Thyroid gland (tissue), 4 donors: Measurements from ENCODE around the gene C5AR2. TPM values are rescaled to one million over a fixed set of nuclear protein-coding genes. Genes with fewer than 3 reads are reported as not detected.
"Not testable (repeated sequence)": the region's sequence is repeated elsewhere in the genome, so short reads cannot be mapped to it uniquely, and the experiment has no call there.

Source experiments
- DNase-seq, 2 donors: peaks; one replicate each; pipeline ENCODE4 v3.0.0-alpha.2; 2019
- H3K27ac ChIP-seq, 3 donors: fragments of 200-600 bp; sonication (generic); 1 replicate in 2 of 3; 2 replicates in 1 of 3; pipeline ENCODE4 v1.5.1; 2016 to 2019; ENCODE audit warnings: mild to moderate bottlenecking in 1 of 3, moderate library complexity in 1 of 3
- H3K27me3 ChIP-seq: fragments of 200-600 bp; sonication (generic); one replicate; pipeline ENCODE4 v1.5.1; 2019
- H3K36me3 ChIP-seq, 2 donors: fragments of 200-600 bp; sonication (generic); one replicate each; pipeline ENCODE4 v1.5.1; 2016 to 2019
- H3K4me1 ChIP-seq, 2 donors: fragments of 200-600 bp; sonication (generic); one replicate each; pipeline ENCODE4 v1.5.1; 2017 to 2019
- H3K4me3 ChIP-seq, 3 donors: fragments of 200-600 bp; sonication (generic); replicated peaks in 1 of 3; 1 replicate in 2 of 3; 2 replicates in 1 of 3; pipeline ENCODE4 v1.5.1; 2016; ENCODE audit warnings: mild to moderate bottlenecking in 1 of 3
- H3K9me3 ChIP-seq: fragments of 200-600 bp; sonication (generic); one replicate; pipeline ENCODE4 v1.5.1; 2017
- CTCF ChIP-seq, 6 experiments: fragments of 200-600 bp in 3 of 6; fragments of 450-650 bp in 3 of 6; sonication (generic) in 3 of 6; IDR thresholded peaks; one replicate each; pipeline ENCODE4 v1.5.1; 2016 to 2019; ENCODE audit warnings: antibody characterized with exemption in 6 of 6, mild to moderate bottlenecking in 2 of 6, inconsistent platforms in 1 of 6, moderate library complexity in 1 of 6
- POLR2A ChIP-seq, 2 donors: fragments of 450-650 bp; IDR thresholded peaks; one replicate each; pipeline ENCODE4 v1.6.1; 2017; ENCODE audit warnings: antibody characterized with exemption in 2 of 2, mild to moderate bottlenecking in 2 of 2, moderate library complexity in 1 of 2
- WGBS, 2 donors: methylation state at CpG; one replicate each; pipeline ENCODE4 v1.1.5; 2017; 5-methylcytosine and 5-hydroxymethylcytosine counted together
- intact Hi-C: fragments of 100-400 bp; cut with DNase I; formaldehyde crosslinking; loops from one replicate; pipeline ENCODE4 v1.15.1; 2023
- total RNA-seq, 4 donors: library from RNA; depleted of rRNA; stranded (reverse); fragments of >200 nt; gene quantifications; one replicate each; pipeline ENCODE4 v1.2.3, GENCODE V29; 2016

C5AR2 gene
- 1 to 10 TPM in 2 of 4 donors, under 1 TPM in 2; 0.11 to 3.8 (median 2.0) TPM for total RNA-seq

DNA sequence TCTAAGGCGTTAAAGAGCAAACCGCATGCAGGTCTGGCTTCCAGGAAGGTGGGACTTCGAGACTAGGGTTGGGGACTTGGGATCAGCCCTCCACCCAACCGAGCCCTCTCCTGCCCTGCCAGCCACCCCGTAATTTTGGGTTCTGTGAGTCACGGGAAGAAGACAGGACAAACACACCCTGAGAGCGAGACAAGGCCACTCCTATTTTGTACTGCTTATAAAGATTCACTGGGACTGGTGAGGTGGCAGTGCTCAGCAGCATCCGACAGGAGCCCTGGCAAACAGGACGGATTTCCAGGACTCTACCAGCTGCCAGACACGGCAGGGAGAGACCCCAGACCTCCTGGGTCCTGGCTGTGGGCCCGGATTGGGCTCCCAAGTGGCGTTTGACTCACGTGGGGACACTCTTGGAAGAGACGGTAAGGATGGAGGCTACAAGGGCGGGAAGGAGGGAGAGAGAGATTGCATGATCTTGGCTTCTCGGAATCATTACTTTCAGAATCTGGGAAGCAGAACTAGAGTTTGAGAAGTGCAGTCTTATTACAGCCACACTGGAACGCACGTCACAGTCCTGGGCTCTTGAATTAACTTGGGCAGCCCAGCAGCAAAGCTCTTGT lies at the start of gene C5AR2:
Gene C5AR2 (plus strand): TSS at position 245 of the 617 bp plus-strand sequence. CDS start 8,625 bp downstream, outside the sequence.
- DNase-seq, result no peak
- H3K36me3 ChIP-seq, result no peaks in the 10 kb centered on the region
- no peak within 1 kb of the TSS for H3K4me3 ChIP-seq
- WGBS, 2 donors, result 25 to 38% methylated on average over 13 to 15 of the region's 18 CpGs
- intact Hi-C loops, result no loop called here
- TF ChIP-seq POLR2A (IDR thresholded peaks at IDR 0.05) (no peak), CTCF (IDR thresholded peaks at IDR 0.05) (no peak)
- H3K9me3 ChIP-seq, result no peaks in the 10 kb centered on the region
- no peaks in the 10 kb centered on the region for H3K27me3 ChIP-seq
- H3K4me1 ChIP-seq, result peaks cover 0 to 12% of the 10 kb centered on the region in 2 donors
- peak within 1 kb of the TSS in 1 of 3 donors; percentile 73 for H3K27ac ChIP-seq

DNA sequence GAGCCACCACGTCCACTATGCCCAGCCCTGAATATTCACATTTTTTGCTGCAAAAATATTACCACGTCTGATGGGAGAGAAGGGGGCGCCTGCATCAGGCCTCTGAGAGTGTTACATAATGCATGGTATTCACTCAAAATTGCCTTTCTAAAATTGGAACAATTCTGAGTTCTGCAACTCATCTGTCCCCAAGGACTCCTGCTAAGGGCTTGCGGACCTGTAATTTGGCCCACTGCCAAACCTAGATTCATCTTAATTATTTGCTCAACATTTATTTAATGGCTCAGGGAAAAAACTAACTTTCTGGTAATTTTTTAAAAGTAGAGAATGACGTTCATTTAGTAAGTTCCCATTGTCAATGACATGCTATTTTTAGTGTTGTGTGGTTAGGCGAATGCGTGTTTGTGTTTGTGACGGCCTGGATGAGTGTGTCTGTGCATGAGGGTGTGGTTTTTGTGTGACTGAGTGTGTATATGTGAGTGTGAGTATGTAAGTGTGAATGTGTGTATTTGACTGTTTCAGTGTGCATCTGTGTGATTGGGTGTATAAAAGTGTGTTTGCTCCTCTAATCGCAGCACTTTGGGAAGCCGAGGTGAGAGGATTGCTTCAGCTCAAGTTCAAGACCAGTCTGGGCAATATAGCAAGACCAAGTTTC lies 48.4 kb upstream of the C5AR2 start:
- H3K4me3 ChIP-seq, result no peak overlapping the region
- no peaks in the 10 kb centered on the region for H3K27me3 ChIP-seq
- TF ChIP-seq POLR2A (IDR thresholded peaks at IDR 0.05), result no peak
- TF ChIP-seq CTCF (IDR thresholded peaks at IDR 0.05), result no peak
- no peaks in the 10 kb centered on the region for H3K36me3 ChIP-seq
- no peak for DNase-seq
- H3K27ac ChIP-seq, result no peak overlapping the region
- H3K4me1 ChIP-seq, result no peaks in the 10 kb centered on the region
- intact Hi-C loops, result no loop called here
- WGBS, 2 donors, result 73 to 74% methylated on average over 10 of the region's 10 CpGs
- no peaks in the 10 kb centered on the region for H3K9me3 ChIP-seq

DNA sequence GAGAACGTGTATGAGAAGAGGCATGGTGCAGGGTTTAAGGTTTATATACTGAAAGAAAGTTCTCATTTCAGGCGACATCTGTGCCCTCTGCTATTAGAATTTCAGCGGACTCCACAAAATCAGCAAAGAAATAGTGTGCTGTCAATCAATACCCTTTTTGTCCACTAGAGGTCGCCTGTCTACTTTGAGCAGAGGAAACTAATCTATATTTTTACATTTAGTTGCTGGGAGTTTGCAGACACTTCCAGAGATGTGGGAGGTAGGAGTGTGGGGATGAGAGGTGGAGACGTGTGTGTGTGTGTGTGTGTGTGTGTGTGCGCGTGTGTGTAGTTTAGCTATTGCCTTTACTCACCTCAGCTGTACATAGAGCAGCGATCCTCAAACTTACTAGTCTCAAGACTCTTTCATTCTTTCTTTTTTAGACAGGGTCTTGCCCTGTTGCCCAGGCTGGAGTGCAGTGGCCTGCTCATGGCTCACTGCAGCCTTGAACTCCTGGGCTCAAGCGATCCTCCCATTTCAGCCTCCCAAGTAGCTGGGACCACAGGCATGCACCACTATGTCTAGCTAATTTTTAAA lies 47.6 kb upstream of the C5AR2 start:
- Histone ChIP-seq H3K27me3 (no peaks in the 10 kb centered on the region), H3K4me3 (no peak overlapping the region), H3K4me1 (peaks cover 0 to 4% of the 10 kb centered on the region in 2 donors), H3K9me3 (no peaks in the 10 kb centered on the region), H3K27ac (no peak overlapping the region), H3K36me3 (no peaks in the 10 kb centered on the region)
- no peak for DNase-seq
- intact Hi-C loops, result no loop called here
- WGBS, 2 donors, result 30 to 32% methylated on average over 9 of the region's 9 CpGs
- TF ChIP-seq CTCF (IDR thresholded peaks at IDR 0.05), result peak; percentile 74 to 94 (median 81)
- TF ChIP-seq POLR2A (IDR thresholded peaks at IDR 0.05), result no peak

- peak; percentile 64 to 68 for DNase-seq
- no peak overlapping the region for H3K4me3 ChIP-seq
- no peaks in the 10 kb centered on the region for H3K36me3 ChIP-seq
- H3K4me1 ChIP-seq, result no peaks in the 10 kb centered on the region
- 29 to 34% methylated on average over 11 to 12 of the region's 12 CpGs for WGBS, 2 donors
- peak in 5 of 6 experiments; percentile 47 to 69 (median 58) for TF ChIP-seq CTCF (IDR thresholded peaks at IDR 0.05)
- TF ChIP-seq POLR2A (IDR thresholded peaks at IDR 0.05), result no peak
- no peaks in the 10 kb centered on the region for H3K9me3 ChIP-seq
- intact Hi-C loops, result no loop called here
- H3K27me3 ChIP-seq, result no peaks in the 10 kb centered on the region
- H3K27ac ChIP-seq, result no peak overlapping the region
These were observed 35.9 kb upstream of the C5AR2 start for GRCh38 chr19:47296036-47296435.

DNA sequence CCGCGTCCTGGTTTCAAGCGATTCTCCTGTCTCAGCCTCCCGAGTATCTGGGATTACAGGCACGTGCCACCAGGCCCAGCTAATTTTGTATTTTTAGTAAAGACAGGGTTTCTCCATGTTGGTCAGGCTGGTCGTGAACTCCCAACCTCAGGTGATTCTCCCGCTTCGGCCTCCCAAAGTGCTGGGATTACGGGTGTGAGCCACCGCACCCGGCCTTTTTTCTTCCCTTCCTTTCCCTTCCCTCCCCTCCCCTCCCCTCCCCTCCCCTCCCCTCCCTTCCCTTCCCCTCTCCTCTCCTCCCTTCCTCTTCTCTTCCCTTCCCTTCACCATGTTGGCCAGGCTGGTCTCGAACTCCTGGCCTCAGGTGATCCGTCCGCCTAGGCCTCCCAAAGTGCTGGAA lies 31.1 kb upstream of the C5AR2 start:
- WGBS, 2 donors, result 94 to 96% methylated on average over 14 of the region's 14 CpGs
- not testable (repeated sequence) for H3K27ac ChIP-seq

More for the DNA sequence above, 31.1 kb upstream of the C5AR2 start:
- intact Hi-C loops, H3K9me3 ChIP-seq, H3K4me1 ChIP-seq, DNase-seq, H3K4me3 ChIP-seq, H3K27me3 ChIP-seq, H3K36me3 ChIP-seq: not testable (repeated sequence)
